ENCODE measurements around the gene NRSN2. TPM values are rescaled to one million over a fixed set of nuclear protein-coding genes. Genes with fewer than 3 reads are reported as not detected.

NRSN2 gene
- total RNA-seq, 2 donors from 2014 or later: 13.8 to 15.6 TPM

GRCh38 chr20:301886-302848, 44.7 kb upstream of the NRSN2 start:
- ATAC-seq: no peak

DNA sequence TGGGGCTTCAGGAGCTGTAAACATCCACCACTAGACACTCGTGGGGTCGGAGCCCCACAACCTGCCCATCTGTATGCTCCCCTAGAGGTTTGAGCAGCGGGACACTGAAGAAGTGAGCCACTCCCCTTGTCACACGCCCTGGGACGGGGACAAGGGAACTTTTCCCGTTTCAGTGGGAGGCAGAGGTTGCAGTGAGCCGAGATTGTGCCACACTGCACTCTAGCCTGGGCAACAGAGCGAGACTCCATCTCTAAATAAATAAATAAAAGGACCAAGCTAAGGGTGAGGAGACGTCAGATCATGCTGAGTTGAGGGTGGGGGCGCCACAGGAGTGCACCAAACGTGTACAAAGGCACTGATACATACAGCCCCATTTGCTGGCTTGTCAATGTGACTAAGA, 41.2 kb upstream of the NRSN2 start:
- intact Hi-C loops (cut with DNase I): no loop called here
- WGBS, 2 donors: 67 to 68% methylated on average over 9 to 11 of the region's 11 CpGs

More at GRCh38 chr20:301886-302848, 44.7 kb upstream of the NRSN2 start:
- DNase-seq: no peak
- 77 to 84% methylated on average over 13 of the region's 13 CpGs for WGBS, 2 donors
- Histone ChIP-seq H3K9me3 (no peaks in the 10 kb centered on the region), H3K36me3 (replicated peaks in 1 of 2; ENCODE audit: insufficient read depth in 1 of 2, low read depth in 2 of 2) (no peaks in the 10 kb centered on the region), H3K4me1 (peaks cover 24% of the 10 kb centered on the region), H3K4me3 (no peak overlapping the region), H3K27me3 (no peaks in the 10 kb centered on the region), H3K27ac (no peak overlapping the region)
- TF ChIP-seq POLR2A (IDR thresholded peaks at IDR 0.05) (no peak), CTCF (IDR thresholded peaks at IDR 0.05) (no peak)
- intact Hi-C loops (cut with DNase I): no loop called here

DNA sequence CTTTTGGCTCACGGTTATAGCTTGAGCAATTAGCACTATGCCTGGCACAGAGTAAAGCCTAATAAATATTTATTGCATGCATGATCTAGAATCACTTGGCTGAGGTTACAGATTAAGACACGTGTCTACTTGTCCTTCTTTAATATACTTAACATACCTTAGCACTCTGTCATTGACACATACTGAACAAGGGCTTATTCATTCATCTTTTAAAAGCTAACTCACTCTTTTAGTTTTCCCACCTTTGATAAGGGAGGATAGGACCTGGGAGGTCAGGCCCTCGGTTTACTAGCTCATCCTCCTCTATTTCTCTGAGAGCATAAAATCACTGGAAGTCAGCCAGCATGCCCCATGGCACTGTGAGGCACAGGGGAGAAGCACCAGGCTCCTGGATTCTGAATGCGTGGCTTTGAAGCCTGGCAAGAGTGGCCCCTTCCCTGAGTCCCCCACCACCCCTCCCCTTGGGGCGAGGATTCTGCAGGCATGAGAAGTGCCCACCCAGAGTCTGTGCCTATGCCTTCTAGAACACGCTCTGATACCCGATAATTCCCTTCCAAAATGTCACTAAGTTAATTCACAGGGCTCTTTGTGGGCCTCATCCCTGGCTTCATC, 38.4 kb upstream of the NRSN2 start:
- Histone ChIP-seq H3K27ac (no peak overlapping the region), H3K4me1 (peaks cover 14% of the 10 kb centered on the region), H3K27me3 (no peaks in the 10 kb centered on the region), H3K36me3 (replicated peaks in 1 of 2; ENCODE audit: insufficient read depth in 1 of 2, low read depth in 2 of 2) (no peaks in the 10 kb centered on the region), H3K9me3 (no peaks in the 10 kb centered on the region), H3K4me3 (no peak overlapping the region)
- TF ChIP-seq POLR2A (IDR thresholded peaks at IDR 0.05) (no peak), CTCF (IDR thresholded peaks at IDR 0.05) (no peak)
- 55 to 60% methylated on average over 7 of the region's 7 CpGs for WGBS, 2 donors
- intact Hi-C loops (cut with DNase I): no loop called here
- DNase-seq (no peak), ATAC-seq (no peak)

More for the DNA sequence above, 41.2 kb upstream of the NRSN2 start:
- Histone ChIP-seq H3K27me3 (no peaks in the 10 kb centered on the region), H3K27ac (no peak overlapping the region), H3K4me1 (peaks cover 18% of the 10 kb centered on the region), H3K9me3 (no peaks in the 10 kb centered on the region), H3K36me3 (replicated peaks in 1 of 2; ENCODE audit: insufficient read depth in 1 of 2, low read depth in 2 of 2) (no peaks in the 10 kb centered on the region), H3K4me3 (no peak overlapping the region)
- TF ChIP-seq POLR2A (IDR thresholded peaks at IDR 0.05): no peak
- no peak for TF ChIP-seq CTCF (IDR thresholded peaks at IDR 0.05)
- DNase-seq: no peak
- ATAC-seq: no peak

GRCh38 chr20:309306-309840, 37.5 kb upstream of the NRSN2 start:
- WGBS, 2 donors: 19 to 25% methylated on average over 6 of the region's 6 CpGs
- Histone ChIP-seq H3K9me3 (no peaks in the 10 kb centered on the region), H3K4me1 (peaks cover 14% of the 10 kb centered on the region), H3K36me3 (replicated peaks in 1 of 2; ENCODE audit: insufficient read depth in 1 of 2, low read depth in 2 of 2) (no peaks in the 10 kb centered on the region), H3K27ac (peak overlapping the region in 3 of 4 donors; percentile 18 to 62 (median 32)), H3K27me3 (no peaks in the 10 kb centered on the region), H3K4me3 (no peak overlapping the region)
- TF ChIP-seq POLR2A (IDR thresholded peaks at IDR 0.05) (no peak), CTCF (IDR thresholded peaks at IDR 0.05) (no peak)
- DNase-seq: no peak
- ATAC-seq: no peak
- intact Hi-C loops (cut with DNase I): no loop called here

Data from body of pancreas (tissue), 4 donors.